ENCODE measurements around the gene GIT2. TPM values are rescaled to one million over a fixed set of nuclear protein-coding genes. Genes with fewer than 3 reads are reported as not detected.

Gene GIT2
- total RNA-seq, 4 donors from 2014 or later: 55.0 to 107 (median 79.8) TPM

DNA sequence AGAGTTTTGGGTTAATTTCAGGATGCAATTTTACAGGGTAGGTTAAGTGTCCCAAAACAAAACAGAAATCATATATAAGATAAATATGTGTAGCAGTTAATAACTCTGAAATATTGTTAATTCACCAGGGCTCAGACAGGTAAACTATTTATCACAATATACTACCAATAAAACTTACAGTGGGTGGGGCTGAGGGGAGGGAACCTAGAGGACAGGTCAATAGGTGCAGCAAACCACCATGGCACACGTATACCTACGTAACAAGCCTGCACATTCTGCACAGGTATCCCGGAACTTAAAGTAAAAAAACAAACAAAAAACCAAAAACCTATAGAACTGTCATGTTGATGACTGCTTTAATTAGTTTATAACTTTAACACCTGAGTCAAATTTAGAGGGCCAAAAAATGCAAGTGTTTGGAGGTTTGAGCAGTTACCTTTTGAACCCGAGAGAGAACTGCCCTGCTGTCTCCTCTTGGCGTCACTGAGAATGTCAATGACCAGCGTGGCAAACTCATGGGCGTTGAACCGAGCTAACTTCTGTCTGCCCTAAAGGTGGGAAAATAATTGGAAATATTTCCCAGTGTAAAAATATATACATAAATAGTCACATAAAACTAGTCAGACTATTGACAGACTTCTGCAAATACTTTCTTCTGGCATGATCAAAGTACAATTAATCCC is 36.6 kb downstream of the GIT2 start:
- no peak for TF ChIP-seq POLR2A (IDR thresholded peaks at IDR 0.05)
- TF ChIP-seq, protein P1, sequence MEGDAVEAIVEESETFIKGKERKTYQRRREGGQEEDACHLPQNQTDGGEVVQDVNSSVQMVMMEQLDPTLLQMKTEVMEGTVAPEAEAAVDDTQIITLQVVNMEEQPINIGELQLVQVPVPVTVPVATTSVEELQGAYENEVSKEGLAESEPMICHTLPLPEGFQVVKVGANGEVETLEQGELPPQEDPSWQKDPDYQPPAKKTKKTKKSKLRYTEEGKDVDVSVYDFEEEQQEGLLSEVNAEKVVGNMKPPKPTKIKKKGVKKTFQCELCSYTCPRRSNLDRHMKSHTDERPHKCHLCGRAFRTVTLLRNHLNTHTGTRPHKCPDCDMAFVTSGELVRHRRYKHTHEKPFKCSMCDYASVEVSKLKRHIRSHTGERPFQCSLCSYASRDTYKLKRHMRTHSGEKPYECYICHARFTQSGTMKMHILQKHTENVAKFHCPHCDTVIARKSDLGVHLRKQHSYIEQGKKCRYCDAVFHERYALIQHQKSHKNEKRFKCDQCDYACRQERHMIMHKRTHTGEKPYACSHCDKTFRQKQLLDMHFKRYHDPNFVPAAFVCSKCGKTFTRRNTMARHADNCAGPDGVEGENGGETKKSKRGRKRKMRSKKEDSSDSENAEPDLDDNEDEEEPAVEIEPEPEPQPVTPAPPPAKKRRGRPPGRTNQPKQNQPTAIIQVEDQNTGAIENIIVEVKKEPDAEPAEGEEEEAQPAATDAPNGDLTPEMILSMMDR (IDR thresholded peaks at IDR 0.05): no peak
- H3K9me3 ChIP-seq: no peaks in the 10 kb centered on the region
- H3K36me3 ChIP-seq: peaks cover 0 to 64% (median 0%) of the 10 kb centered on the region in 3 donors
- DNase-seq: peak in 1 of 3 donors; percentile 61
- H3K4me3 ChIP-seq: peak overlapping the region in 1 of 4 donors; percentile 38
- H3K4me1 ChIP-seq: peaks cover 0 to 30% (median 2%) of the 10 kb centered on the region in 4 donors
- H3K27me3 ChIP-seq: no peaks in the 10 kb centered on the region
- peak overlapping the region in 2 of 4 donors; percentile 3 to 27 for H3K27ac ChIP-seq

DNA sequence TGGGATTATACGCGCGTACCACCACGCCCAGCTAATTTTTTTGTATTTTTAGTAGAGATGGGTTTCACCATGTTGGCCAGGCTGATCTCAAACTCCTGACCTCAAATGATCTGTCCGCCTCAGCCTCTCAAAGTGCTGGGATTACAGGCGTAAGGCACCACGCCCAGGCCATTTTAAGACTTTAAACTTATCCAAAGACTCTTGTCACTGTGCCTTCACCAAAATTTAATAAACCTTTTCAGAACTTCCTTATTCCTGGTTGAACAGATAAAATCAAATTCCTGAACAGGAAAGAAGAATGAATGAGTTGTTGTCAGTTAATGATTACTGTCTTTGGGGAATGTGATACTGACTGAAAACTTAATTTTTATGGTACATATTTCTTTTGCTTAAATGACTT is 37.8 kb downstream of the GIT2 start:
- peaks cover 0 to 76% (median 0%) of the 10 kb centered on the region in 3 donors for H3K36me3 ChIP-seq

DNA sequence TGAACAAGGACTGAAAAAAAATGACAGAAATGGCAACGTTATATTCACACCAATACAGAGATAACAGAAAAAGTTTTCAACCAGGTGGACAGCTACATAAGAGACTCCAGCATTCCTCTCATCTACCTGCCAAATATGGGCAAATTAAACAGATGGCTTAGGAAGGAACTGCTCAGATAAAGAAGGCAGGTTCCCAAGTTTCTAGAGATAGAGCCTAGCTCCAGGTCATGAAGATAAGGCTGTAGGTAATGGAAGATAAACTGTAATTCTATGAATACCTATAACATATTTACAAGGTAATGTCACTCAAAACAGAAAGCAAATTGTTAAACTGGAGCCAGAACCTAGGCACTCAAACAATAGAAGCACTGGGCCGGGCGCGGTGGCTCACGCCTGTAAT is 42.5 kb downstream of the GIT2 start:
- Histone ChIP-seq H3K36me3 (peaks cover 0 to 87% (median 0%) of the 10 kb centered on the region in 3 donors), H3K4me1 (peaks cover 0 to 15% (median 2%) of the 10 kb centered on the region in 4 donors), H3K27ac (no peak overlapping the region), H3K27me3 (no peaks in the 10 kb centered on the region), H3K4me3 (no peak overlapping the region), H3K9me3 (no peaks in the 10 kb centered on the region)
- TF ChIP-seq, protein P1 (IDR thresholded peaks at IDR 0.05): no peak
- no peak for TF ChIP-seq POLR2A (IDR thresholded peaks at IDR 0.05)
- DNase-seq: no peak

More for the DNA sequence above, 37.8 kb downstream of the GIT2 start:
- Histone ChIP-seq H3K9me3 (no peaks in the 10 kb centered on the region), H3K27ac (no peak overlapping the region), H3K4me1 (peaks cover 0 to 24% (median 2%) of the 10 kb centered on the region in 4 donors), H3K27me3 (no peaks in the 10 kb centered on the region), H3K4me3 (no peak overlapping the region)
- TF ChIP-seq, protein P1 (IDR thresholded peaks at IDR 0.05): no peak
- TF ChIP-seq POLR2A (IDR thresholded peaks at IDR 0.05): no peak
- DNase-seq: no peak

DNA sequence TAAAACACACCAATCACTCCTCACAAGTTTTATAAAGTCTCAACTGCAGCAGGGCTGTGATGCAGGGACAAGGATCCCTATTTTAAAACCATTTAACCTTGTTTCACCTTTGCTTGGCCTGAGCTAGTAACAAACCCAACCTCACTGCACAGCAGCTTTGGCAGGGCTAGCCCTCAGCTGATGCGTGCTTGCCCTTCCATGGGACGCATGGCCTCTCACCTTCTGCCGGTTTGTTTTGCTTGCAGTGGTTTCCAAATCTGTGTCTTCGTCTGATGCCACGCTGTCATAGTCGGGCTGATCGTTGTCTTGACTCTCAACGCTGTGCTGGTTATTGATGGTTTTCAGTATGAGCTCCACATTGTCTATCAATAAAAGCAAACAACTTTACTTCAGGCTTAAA is 43.3 kb downstream of the GIT2 start:
- DNase-seq: no peak
- Histone ChIP-seq H3K4me1 (peaks cover 0 to 23% (median 6%) of the 10 kb centered on the region in 4 donors), H3K27me3 (no peaks in the 10 kb centered on the region), H3K27ac (peak overlapping the region in 3 of 4 donors; percentile 5 to 51 (median 19)), H3K4me3 (no peak overlapping the region), H3K9me3 (no peaks in the 10 kb centered on the region), H3K36me3 (peaks cover 0 to 85% (median 0%) of the 10 kb centered on the region in 3 donors)
- TF ChIP-seq, protein P1 (IDR thresholded peaks at IDR 0.05): no peak
- no peak for TF ChIP-seq POLR2A (IDR thresholded peaks at IDR 0.05)

DNA sequence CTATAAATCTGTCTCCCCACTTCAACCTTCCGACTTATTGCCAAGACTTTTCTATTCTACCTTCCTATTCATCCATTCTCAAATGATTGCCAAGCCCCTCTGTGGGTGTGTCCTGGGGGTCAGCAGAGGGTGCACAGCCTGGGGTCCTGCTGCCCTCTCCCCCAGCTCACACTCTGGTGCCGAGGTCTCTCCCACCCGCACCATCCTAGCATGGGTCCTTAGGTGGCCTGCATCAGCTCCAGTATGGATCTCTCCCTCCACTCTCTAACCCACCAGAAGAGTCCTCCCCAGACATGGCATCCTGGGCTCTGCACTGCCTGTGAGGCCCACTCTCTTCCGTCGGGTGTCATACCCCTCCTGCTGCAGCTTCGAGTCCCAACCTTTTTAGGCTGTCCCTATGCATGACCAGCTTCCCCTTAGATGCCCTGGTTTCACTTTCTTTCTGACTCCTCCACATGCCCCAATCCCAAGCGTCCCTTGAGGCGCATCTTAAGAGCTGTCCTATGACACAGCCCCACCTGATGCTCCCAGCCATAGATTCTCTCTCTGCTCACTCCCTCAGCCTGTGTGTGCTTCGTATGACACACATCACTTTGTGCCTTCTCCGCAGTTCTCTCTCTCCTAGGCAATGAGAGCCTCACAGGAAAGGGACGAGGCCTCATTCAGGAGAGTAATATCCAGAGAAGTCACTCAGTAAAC is 43.9 kb downstream of the GIT2 start:
- H3K4me3 ChIP-seq: no peak overlapping the region
- peak overlapping the region; percentile 5 to 51 (median 25) for H3K27ac ChIP-seq
- TF ChIP-seq, protein P1 (IDR thresholded peaks at IDR 0.05): no peak
- TF ChIP-seq POLR2A (IDR thresholded peaks at IDR 0.05): no peak
- H3K27me3 ChIP-seq: no peaks in the 10 kb centered on the region
- no peaks in the 10 kb centered on the region for H3K9me3 ChIP-seq
- H3K4me1 ChIP-seq: peaks cover 0 to 28% (median 7%) of the 10 kb centered on the region in 4 donors
- peaks cover 0 to 85% (median 0%) of the 10 kb centered on the region in 3 donors for H3K36me3 ChIP-seq
- peak in 1 of 3 donors; percentile 56 for DNase-seq
